Gastroesophageal sphincter (tissue), 4 donors: ENCODE measurements around the gene CFAP77. TPM values are rescaled to one million over a fixed set of nuclear protein-coding genes. Genes with fewer than 3 reads are reported as not detected.

Experiments
- ATAC-seq: fragments of 150-250 bp; one replicate; pipeline ENCODE4 v1.9.1; 2016; ENCODE audit warnings: mild to moderate bottlenecking, moderate library complexity
- H3K27ac ChIP-seq, 4 donors: fragments of 200-600 bp; sonication (generic) in 3 of 4; 1 replicate in 3 of 4; 2 replicates in 1 of 4; pipeline ENCODE4 v1.5.1; 2016 to 2019
- H3K27me3 ChIP-seq: fragments of 200-600 bp; sonication (generic); one replicate; pipeline ENCODE4 v1.5.1; 2019
- H3K36me3 ChIP-seq, 2 donors: fragments of 200-600 bp; sonication (generic); one replicate each; pipeline ENCODE4 v1.5.1; 2019; ENCODE audit warnings: control low read depth in 1 of 2
- H3K4me1 ChIP-seq, 3 donors: fragments of 200-600 bp; sonication (generic); 1 replicate in 2 of 3; 2 replicates in 1 of 3; pipeline ENCODE4 v1.5.1; 2016 to 2019; ENCODE audit warnings: control low read depth in 2 of 3
- H3K4me3 ChIP-seq, 2 donors: fragments of 200-600 bp; sonication (generic); one replicate each; pipeline ENCODE4 v1.5.1; 2019; ENCODE audit warnings: mild to moderate bottlenecking in 1 of 2, moderate library complexity in 1 of 2
- H3K9me3 ChIP-seq, 3 donors: fragments of 200-600 bp; sonication (generic); one replicate each; pipeline ENCODE4 v1.5.1; 2017 to 2019; ENCODE audit warnings: control low read depth in 2 of 3
- EP300 ChIP-seq: sonication (generic); formaldehyde crosslinking; IDR thresholded peaks from one replicate; pipeline ENCODE4 v1.6.1; 2017; ENCODE audit warnings: antibody characterized with exemption, mild to moderate bottlenecking
- POLR2A ChIP-seq, 2 donors: fragments of 450-650 bp; IDR thresholded peaks; one replicate each; pipeline ENCODE4 v1.6.1; 2017; ENCODE audit warnings: antibody characterized with exemption in 2 of 2, mild to moderate bottlenecking in 2 of 2, moderate library complexity in 1 of 2
- POLR2AphosphoS5 ChIP-seq: sonication (generic); formaldehyde crosslinking; IDR thresholded peaks from one replicate; pipeline ENCODE4 v1.6.1; 2017; ENCODE audit warnings: antibody characterized with exemption
- WGBS, 2 donors: methylation state at CpG; one replicate each; pipeline ENCODE4 v1.1.5; 2018; ENCODE audit warnings: low coverage in 1 of 2; 5-methylcytosine and 5-hydroxymethylcytosine counted together
- total RNA-seq, 4 donors: library from RNA; depleted of rRNA; stranded (reverse); fragments of >200 nt; gene quantifications; one replicate each; pipeline ENCODE4 v1.1.0, GENCODE V29; 2016
- TF ChIP-seq, protein P1 (sequence below), 4 experiments: fragments of 200-600 bp in 2 of 4; fragments of 450-650 bp in 2 of 4; sonication (generic) in 1 of 4; IDR thresholded peaks; one replicate each; pipeline ENCODE4 v1.5.1; 2017 to 2019; ENCODE audit warnings: antibody characterized with exemption in 4 of 4, mild to moderate bottlenecking in 2 of 4, moderate library complexity in 2 of 4

The CFAP77 gene
- total RNA-seq, 4 donors from 2014 or later = not detected

DNA sequence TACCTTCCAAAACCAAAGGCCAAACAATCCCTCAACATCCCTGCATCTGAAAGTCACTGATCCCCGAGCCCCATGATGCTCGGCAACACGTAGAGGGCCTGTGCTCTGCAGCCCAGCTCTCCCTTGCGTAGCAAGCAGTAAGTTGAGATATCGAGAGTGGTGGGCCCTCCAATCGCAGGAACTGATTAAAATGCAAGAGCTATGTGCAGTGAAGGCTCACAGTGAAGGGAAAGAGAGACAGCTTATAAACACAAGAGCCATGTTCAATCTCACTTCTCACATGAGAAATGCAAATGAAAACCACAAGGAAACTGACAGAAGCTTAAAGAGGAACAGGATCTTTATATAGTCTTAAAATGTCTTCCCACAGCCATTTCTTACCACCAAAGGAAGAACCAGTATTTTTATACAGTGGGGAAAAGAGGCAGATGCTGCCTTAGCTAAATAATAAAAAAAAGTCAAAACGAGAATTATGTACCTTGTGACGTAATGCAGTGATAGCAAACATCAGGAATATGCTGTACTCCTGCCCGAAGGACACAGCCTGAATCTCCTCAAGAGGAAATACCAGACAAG lies 28.0 kb upstream of the CFAP77 start:
- H3K36me3 ChIP-seq = peaks cover 0 to 100% of the 10 kb centered on the region in 2 donors
- 86 to 93% methylated on average over 3 to 7 of the region's 9 CpGs for WGBS, 2 donors
- ATAC-seq = no peak
- H3K4me1 ChIP-seq = no peaks in the 10 kb centered on the region
- H3K27ac ChIP-seq = no peak overlapping the region
- no peaks in the 10 kb centered on the region for H3K27me3 ChIP-seq
- no peaks in the 10 kb centered on the region for H3K9me3 ChIP-seq
- TF ChIP-seq POLR2A (IDR thresholded peaks at IDR 0.05) = no peak
- no peak overlapping the region for H3K4me3 ChIP-seq

DNA sequence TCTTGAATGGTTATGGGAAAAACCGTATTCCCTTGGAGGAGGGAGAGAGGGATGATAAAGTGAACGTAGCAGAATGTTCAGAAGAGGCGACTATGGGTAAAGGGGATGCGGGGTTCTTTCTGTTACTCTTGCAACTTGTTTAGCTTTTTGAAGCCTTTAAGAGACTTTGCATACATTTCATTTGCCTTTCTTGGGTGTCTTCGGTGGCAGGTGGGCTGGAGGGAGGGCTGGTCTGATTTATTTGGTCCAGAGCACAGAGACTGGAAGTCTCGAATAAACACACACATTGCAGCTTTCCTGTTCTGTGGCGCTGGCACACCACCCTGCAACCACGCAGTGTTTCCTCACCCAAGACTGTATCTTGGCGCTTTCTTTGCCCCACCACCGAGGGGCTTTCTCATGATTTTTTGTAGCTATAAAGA lies 26.5 kb upstream of the CFAP77 start:
- no peak for ATAC-seq
- H3K4me3 ChIP-seq = no peak overlapping the region
- H3K4me1 ChIP-seq = no peaks in the 10 kb centered on the region
- TF ChIP-seq POLR2AphosphoS5 (no peak), POLR2A (IDR thresholded peaks at IDR 0.05) (no peak), EP300 (no peak)
- TF ChIP-seq, protein P1, sequence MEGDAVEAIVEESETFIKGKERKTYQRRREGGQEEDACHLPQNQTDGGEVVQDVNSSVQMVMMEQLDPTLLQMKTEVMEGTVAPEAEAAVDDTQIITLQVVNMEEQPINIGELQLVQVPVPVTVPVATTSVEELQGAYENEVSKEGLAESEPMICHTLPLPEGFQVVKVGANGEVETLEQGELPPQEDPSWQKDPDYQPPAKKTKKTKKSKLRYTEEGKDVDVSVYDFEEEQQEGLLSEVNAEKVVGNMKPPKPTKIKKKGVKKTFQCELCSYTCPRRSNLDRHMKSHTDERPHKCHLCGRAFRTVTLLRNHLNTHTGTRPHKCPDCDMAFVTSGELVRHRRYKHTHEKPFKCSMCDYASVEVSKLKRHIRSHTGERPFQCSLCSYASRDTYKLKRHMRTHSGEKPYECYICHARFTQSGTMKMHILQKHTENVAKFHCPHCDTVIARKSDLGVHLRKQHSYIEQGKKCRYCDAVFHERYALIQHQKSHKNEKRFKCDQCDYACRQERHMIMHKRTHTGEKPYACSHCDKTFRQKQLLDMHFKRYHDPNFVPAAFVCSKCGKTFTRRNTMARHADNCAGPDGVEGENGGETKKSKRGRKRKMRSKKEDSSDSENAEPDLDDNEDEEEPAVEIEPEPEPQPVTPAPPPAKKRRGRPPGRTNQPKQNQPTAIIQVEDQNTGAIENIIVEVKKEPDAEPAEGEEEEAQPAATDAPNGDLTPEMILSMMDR (IDR thresholded peaks at IDR 0.05) = no peak
- peaks cover 0 to 100% of the 10 kb centered on the region in 2 donors for H3K36me3 ChIP-seq
- WGBS, 2 donors = 77 to 96% methylated on average over 10 of the region's 10 CpGs
- H3K27me3 ChIP-seq = no peaks in the 10 kb centered on the region
- no peaks in the 10 kb centered on the region for H3K9me3 ChIP-seq
- no peak overlapping the region for H3K27ac ChIP-seq

DNA sequence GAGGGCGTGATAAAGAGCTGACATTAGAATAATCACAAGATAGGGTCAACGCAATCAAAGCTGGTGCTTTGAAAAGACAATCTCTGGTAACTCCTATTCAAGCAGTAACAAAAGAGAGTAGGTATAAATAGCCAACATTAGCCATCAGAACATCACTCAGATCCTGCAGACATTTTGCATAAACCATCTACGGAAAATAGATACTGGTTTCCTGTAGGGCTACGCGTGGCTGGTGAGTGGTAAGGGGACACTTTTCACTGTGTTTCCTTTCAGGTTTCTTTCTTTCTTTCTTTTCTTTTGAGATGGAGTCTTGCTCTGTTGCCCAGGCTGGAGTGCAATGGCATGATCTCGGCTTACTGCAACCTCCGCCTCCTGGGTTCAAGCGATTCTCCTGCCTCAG lies 25.6 kb upstream of the CFAP77 start:
- peaks cover 0 to 100% of the 10 kb centered on the region in 2 donors for H3K36me3 ChIP-seq
- no peaks in the 10 kb centered on the region for H3K9me3 ChIP-seq
- H3K4me3 ChIP-seq = no peak overlapping the region
- 87 to 93% methylated on average over 6 to 8 of the region's 8 CpGs for WGBS, 2 donors
- no peaks in the 10 kb centered on the region for H3K4me1 ChIP-seq
- TF ChIP-seq POLR2AphosphoS5 = no peak
- no peak for TF ChIP-seq EP300
- TF ChIP-seq, protein P1 (IDR thresholded peaks at IDR 0.05) = no peak
- TF ChIP-seq POLR2A (IDR thresholded peaks at IDR 0.05) = no peak
- H3K27me3 ChIP-seq = no peaks in the 10 kb centered on the region
- H3K27ac ChIP-seq = no peak overlapping the region
- no peak for ATAC-seq

DNA sequence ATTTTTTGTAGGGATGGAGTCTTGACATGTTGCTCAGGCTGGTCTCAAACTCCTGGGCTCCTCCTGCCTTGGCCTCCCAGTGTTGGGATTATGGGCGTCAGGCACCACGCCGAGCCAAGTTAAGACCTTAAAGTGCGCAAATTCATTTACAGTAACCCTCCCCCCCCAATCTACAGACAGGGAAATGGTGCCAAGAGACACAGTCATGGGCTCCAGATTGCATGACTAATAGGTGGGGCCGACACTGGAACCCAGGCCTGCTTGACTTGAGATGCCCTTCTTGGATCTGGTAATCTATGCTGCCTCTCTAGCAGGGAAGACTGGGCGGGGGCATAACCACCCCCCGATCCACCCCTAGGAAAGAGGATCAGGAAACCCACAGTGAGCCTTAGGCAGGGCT lies 22.9 kb upstream of the CFAP77 start:
- Histone ChIP-seq H3K27me3 (no peaks in the 10 kb centered on the region), H3K4me3 (no peak overlapping the region), H3K27ac (no peak overlapping the region), H3K4me1 (no peaks in the 10 kb centered on the region), H3K36me3 (peaks cover 0 to 100% of the 10 kb centered on the region in 2 donors), H3K9me3 (no peaks in the 10 kb centered on the region)
- ATAC-seq = no peak
- no CpG with 5 or more reads among the region's 7 CpGs for WGBS, 2 donors
- no peak for TF ChIP-seq EP300
- TF ChIP-seq POLR2A (IDR thresholded peaks at IDR 0.05) = no peak
- TF ChIP-seq, protein P1 (IDR thresholded peaks at IDR 0.05) = no peak
- no peak for TF ChIP-seq POLR2AphosphoS5

DNA sequence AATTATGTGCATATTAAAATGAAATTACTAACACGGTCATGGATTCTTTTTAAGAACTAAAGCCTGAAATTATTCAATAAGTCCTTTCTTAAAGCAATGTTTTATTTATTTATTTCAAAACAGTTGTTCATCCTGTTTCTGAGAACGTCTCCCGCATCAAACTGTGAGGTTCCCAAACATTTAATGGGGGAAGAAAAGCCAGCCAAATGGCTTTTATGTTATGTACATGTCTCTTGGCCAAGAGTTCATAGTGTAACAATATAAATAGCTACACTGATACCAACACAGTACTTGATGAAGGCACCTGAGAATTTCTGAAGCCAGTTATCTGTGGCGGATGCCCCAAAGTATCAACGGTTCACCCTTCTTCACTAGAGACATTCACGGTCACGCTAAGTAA lies 19.0 kb upstream of the CFAP77 start:
- Histone ChIP-seq H3K27me3 (no peaks in the 10 kb centered on the region), H3K27ac (no peak overlapping the region), H3K4me1 (no peaks in the 10 kb centered on the region), H3K9me3 (no peaks in the 10 kb centered on the region), H3K36me3 (peaks cover 0 to 99% of the 10 kb centered on the region in 2 donors), H3K4me3 (no peak overlapping the region)
- no peak for ATAC-seq
- WGBS, 2 donors = 71 to 81% methylated on average over 7 of the region's 7 CpGs
- TF ChIP-seq POLR2A (IDR thresholded peaks at IDR 0.05) = no peak
- TF ChIP-seq, protein P1 (IDR thresholded peaks at IDR 0.05) = no peak
- no peak for TF ChIP-seq EP300
- no peak for TF ChIP-seq POLR2AphosphoS5
